Measurements from ENCODE around the gene PLXNA1. TPM values are rescaled to one million over a fixed set of nuclear protein-coding genes. Genes with fewer than 3 reads are reported as not detected.

PLXNA1 gene
- total and polyA plus RNA-seq, 4 donors: 0.92 to 8.3 (median 4.4) TPM

DNA sequence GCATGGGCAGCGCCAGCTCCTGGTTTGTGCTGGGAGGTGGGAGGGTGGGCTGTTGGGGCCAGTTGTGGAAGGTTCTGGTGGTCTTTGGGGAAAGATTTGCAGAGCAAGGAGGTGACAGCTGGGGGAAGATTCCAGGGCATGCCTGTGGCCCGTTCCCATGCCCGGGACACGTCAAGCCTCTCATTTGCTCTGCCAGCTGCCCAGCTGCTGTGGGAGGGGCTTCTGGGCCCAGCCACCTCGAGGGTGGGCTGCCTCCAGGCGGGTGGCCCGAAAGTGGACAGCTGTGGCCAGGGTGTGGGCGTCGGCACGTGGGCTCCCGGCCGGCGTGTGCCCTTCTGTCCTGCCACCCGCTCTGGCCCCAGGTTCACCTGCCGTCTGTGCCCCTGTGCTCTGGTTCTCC lies 17.2 kb downstream of the PLXNA1 start:
- TF ChIP-seq JUND (IDR thresholded peaks at IDR 0.05) (no peak), FOXA2 (IDR thresholded peaks at IDR 0.05) (no peak), CTCF (IDR thresholded peaks at IDR 0.05; ENCODE audit: low read depth, low read length, missing input control) (no peak), EGR1 (IDR thresholded peaks at IDR 0.05; ENCODE audit: low read depth in 2 of 2) (no peak), HNF4G (IDR thresholded peaks at IDR 0.05) (no peak)
- TF ChIP-seq, protein P1, sequence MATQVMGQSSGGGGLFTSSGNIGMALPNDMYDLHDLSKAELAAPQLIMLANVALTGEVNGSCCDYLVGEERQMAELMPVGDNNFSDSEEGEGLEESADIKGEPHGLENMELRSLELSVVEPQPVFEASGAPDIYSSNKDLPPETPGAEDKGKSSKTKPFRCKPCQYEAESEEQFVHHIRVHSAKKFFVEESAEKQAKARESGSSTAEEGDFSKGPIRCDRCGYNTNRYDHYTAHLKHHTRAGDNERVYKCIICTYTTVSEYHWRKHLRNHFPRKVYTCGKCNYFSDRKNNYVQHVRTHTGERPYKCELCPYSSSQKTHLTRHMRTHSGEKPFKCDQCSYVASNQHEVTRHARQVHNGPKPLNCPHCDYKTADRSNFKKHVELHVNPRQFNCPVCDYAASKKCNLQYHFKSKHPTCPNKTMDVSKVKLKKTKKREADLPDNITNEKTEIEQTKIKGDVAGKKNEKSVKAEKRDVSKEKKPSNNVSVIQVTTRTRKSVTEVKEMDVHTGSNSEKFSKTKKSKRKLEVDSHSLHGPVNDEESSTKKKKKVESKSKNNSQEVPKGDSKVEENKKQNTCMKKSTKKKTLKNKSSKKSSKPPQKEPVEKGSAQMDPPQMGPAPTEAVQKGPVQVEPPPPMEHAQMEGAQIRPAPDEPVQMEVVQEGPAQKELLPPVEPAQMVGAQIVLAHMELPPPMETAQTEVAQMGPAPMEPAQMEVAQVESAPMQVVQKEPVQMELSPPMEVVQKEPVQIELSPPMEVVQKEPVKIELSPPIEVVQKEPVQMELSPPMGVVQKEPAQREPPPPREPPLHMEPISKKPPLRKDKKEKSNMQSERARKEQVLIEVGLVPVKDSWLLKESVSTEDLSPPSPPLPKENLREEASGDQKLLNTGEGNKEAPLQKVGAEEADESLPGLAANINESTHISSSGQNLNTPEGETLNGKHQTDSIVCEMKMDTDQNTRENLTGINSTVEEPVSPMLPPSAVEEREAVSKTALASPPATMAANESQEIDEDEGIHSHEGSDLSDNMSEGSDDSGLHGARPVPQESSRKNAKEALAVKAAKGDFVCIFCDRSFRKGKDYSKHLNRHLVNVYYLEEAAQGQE (IDR thresholded peaks at IDR 0.05): no peak
- Histone ChIP-seq H3K4me3 (ENCODE audit: low read depth in 1 of 3, low read length in 3 of 3) (no peak overlapping the region), H3K9me3 (ENCODE audit: control insufficient read depth in 4 of 4, low read length in 3 of 4) (no peaks in the 10 kb centered on the region), H3K36me3 (ENCODE audit: control insufficient read depth in 4 of 4, insufficient read depth in 3 of 4, low read depth in 1 of 4, low read length in 3 of 4) (no peaks in the 10 kb centered on the region), H3K27ac (ENCODE audit: low read depth in 1 of 2, low read length in 2 of 2) (no peak overlapping the region), H3K27me3 (ENCODE audit: control insufficient read depth in 4 of 4, insufficient read depth in 4 of 4, low read length in 3 of 4) (no peaks in the 10 kb centered on the region), H3K9ac (ENCODE audit: low read depth in 1 of 2, low read length in 2 of 2) (no peak overlapping the region), H3K4me1 (ENCODE audit: control insufficient read depth in 4 of 4, insufficient read depth in 4 of 4, low read length in 3 of 4) (peaks cover 0 to 5% (median 0%) of the 10 kb centered on the region in 4 donors)
- 91% methylated on average over 15 of the region's 15 CpGs for WGBS
- DNase-seq (ENCODE audit: low spot score): no peak

DNA sequence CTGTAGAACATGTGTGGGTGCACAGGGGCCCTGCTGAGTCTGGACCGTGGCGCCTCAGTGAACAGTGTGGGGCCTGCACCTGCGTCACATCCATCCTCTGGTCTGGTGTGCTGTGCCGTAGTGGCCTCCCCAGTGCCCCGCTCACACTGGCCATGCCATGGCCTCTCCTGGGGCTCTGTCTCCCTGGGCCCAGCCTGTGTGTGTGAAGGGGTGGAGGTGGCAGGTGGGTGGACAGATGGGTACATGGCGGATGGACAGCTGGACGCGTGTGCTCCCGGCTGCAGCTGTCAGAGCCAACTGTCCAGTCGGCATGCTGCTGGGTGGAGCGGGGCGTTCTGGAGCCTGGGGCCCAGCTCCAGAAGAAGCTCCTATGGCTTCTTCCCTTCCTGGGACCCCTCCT lies 17.8 kb downstream of the PLXNA1 start:
- Histone ChIP-seq H3K27ac (ENCODE audit: low read depth in 1 of 2, low read length in 2 of 2) (no peak overlapping the region), H3K9ac (ENCODE audit: low read depth in 1 of 2, low read length in 2 of 2) (no peak overlapping the region), H3K4me1 (ENCODE audit: control insufficient read depth in 4 of 4, insufficient read depth in 4 of 4, low read length in 3 of 4) (peaks cover 0 to 5% (median 0%) of the 10 kb centered on the region in 4 donors), H3K4me3 (ENCODE audit: low read depth in 1 of 3, low read length in 3 of 3) (no peak overlapping the region), H3K9me3 (ENCODE audit: control insufficient read depth in 4 of 4, low read length in 3 of 4) (no peaks in the 10 kb centered on the region), H3K36me3 (ENCODE audit: control insufficient read depth in 4 of 4, insufficient read depth in 3 of 4, low read depth in 1 of 4, low read length in 3 of 4) (no peaks in the 10 kb centered on the region), H3K27me3 (ENCODE audit: control insufficient read depth in 4 of 4, insufficient read depth in 4 of 4, low read length in 3 of 4) (no peaks in the 10 kb centered on the region)
- WGBS: 97% methylated on average over 12 of the region's 12 CpGs
- TF ChIP-seq EGR1 (IDR thresholded peaks at IDR 0.05; ENCODE audit: low read depth in 2 of 2) (no peak), RAD21 (IDR thresholded peaks at IDR 0.05) (no peak), NR2F2 (IDR thresholded peaks at IDR 0.05) (no peak), FOXA2 (IDR thresholded peaks at IDR 0.05) (no peak), CTCF (IDR thresholded peaks at IDR 0.05; ENCODE audit: low read depth, low read length, missing input control) (no peak), RXRA (IDR thresholded peaks at IDR 0.05) (no peak), MAX (IDR thresholded peaks at IDR 0.05) (no peak), HNF4G (IDR thresholded peaks at IDR 0.05) (no peak), SP1 (IDR thresholded peaks at IDR 0.05) (no peak), TAF1 (conservative IDR thresholded peaks at IDR 0.05) (no peak)
- TF ChIP-seq, protein P2, sequence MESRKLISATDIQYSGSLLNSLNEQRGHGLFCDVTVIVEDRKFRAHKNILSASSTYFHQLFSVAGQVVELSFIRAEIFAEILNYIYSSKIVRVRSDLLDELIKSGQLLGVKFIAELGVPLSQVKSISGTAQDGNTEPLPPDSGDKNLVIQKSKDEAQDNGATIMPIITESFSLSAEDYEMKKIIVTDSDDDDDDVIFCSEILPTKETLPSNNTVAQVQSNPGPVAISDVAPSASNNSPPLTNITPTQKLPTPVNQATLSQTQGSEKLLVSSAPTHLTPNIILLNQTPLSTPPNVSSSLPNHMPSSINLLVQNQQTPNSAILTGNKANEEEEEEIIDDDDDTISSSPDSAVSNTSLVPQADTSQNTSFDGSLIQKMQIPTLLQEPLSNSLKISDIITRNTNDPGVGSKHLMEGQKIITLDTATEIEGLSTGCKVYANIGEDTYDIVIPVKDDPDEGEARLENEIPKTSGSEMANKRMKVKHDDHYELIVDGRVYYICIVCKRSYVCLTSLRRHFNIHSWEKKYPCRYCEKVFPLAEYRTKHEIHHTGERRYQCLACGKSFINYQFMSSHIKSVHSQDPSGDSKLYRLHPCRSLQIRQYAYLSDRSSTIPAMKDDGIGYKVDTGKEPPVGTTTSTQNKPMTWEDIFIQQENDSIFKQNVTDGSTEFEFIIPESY (IDR thresholded peaks at IDR 0.05): no peak
- TF ChIP-seq, protein P3, sequence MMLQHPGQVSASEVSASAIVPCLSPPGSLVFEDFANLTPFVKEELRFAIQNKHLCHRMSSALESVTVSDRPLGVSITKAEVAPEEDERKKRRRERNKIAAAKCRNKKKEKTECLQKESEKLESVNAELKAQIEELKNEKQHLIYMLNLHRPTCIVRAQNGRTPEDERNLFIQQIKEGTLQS (IDR thresholded peaks at IDR 0.05): no peak
- TF ChIP-seq, protein P1 (IDR thresholded peaks at IDR 0.05): no peak
- DNase-seq (ENCODE audit: low spot score): no peak
